Activated naive CD4-positive, alpha-beta T cell treated with anti-CD3 and anti-CD28 coated beads, Interleukin-2, amount 10 ng/mL, durations not matched to agents 7 days and 5 days (primary cell): ENCODE measurements around the gene TRAK2.

ENCODE experiments used
- CTCF ChIA-PET: fragments of 350-600 bp; sonication (Branson Sonifier 250); formaldehyde crosslinking; loops from one replicate; lab custom pipeline; 2021; ENCODE audit warnings: antibody characterized with exemption; lab: Charles Lee
- DNase-seq: peaks from one replicate; pipeline ENCODE4 v3.0.0-alpha.2; 2020
- H3K27ac Mint-ChIP-seq: one replicate; pipeline ENCODE4 v1.8.0; 2021; ENCODE audit warnings: mild to moderate bottlenecking, moderate library complexity, mixed read lengths
- H3K27me3 Mint-ChIP-seq: one replicate; pipeline ENCODE4 v1.8.0; 2021; ENCODE audit warnings: mild to moderate bottlenecking, mixed read lengths
- H3K36me3 Mint-ChIP-seq: one replicate; pipeline ENCODE4 v1.8.0; 2021; ENCODE audit warnings: mixed read lengths
- H3K4me1 Mint-ChIP-seq: one replicate; pipeline ENCODE4 v1.8.0; 2021; ENCODE audit warnings: mixed read lengths
- H3K4me3 Mint-ChIP-seq: one replicate; pipeline ENCODE4 v1.8.0; 2021; ENCODE audit warnings: mild to moderate bottlenecking, moderate library complexity, mixed read lengths
- H3K9me3 Mint-ChIP-seq: one replicate; pipeline ENCODE4 v1.8.0; 2021; ENCODE audit warnings: mixed read lengths

TRAK2 gene

DNA sequence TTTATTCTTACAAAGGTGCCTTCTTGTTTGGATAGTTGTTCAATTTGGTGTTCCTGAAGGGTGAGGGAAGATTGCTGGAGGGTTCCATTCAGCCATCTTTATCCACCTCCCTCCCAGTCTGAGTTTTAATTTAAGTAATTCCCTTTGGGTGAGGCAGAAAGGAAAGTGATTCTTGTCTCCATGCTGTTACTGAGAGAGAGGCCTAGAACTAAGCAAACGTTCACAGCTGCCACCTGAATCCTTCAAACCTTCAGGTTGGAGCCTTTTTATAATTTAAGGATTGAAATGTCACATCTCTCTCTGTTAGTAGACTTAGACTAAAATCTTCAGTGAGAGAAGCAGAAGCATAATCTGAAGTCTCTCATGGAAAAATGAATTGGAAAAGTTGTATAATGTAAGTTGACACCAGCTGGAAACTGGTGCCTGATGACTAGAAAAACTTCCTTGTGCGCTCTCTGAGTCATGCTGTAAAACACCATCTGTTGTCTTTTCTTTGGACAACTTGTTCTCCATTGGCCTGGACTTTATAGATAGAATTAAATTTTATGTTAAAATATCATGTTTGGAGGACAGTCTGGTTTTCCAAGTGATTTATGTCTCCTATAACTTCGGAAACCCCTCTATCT lies 14.9 kb upstream of the TRAK2 start:
- no peaks in the 10 kb centered on the region for H3K27me3 Mint-ChIP-seq
- H3K4me3 Mint-ChIP-seq, result no peak overlapping the region
- H3K36me3 Mint-ChIP-seq, result peaks cover 64% of the 10 kb centered on the region
- H3K9me3 Mint-ChIP-seq, result peaks cover 4% of the 10 kb centered on the region
- peaks cover 3% of the 10 kb centered on the region for H3K4me1 Mint-ChIP-seq
- DNase-seq, result no peak
- no peak overlapping the region for H3K27ac Mint-ChIP-seq
- CTCF ChIA-PET, result no interaction called here

DNA sequence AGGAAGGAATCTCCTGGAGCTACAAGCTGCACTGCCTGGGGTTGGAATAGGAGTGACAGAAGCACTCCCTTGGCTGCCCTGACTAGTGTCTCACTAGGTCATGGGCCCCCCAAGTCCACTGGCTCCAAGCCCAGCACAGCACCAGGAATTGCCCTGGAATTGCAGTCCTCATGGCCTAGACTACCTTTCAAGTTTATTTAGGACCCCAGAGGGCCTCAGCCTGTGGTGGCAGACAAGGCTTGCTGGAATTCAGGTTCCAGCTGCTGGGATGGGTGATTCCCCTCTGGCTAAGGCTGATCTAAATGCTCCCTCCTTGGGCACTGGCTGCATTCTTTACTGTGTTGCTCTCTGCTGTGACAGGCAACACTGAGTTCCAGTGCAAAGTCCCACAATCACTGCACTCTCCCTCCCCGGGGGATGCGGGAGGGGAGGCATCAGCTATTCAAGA lies 14.3 kb upstream of the TRAK2 start:
- CTCF ChIA-PET, result no interaction called here
- Mint-ChIP-seq H3K27ac (no peak overlapping the region), H3K36me3 (peaks cover 64% of the 10 kb centered on the region), H3K9me3 (peaks cover 5% of the 10 kb centered on the region), H3K4me1 (peaks cover 3% of the 10 kb centered on the region), H3K27me3 (no peaks in the 10 kb centered on the region), H3K4me3 (no peak overlapping the region)
- DNase-seq, result no peak

DNA sequence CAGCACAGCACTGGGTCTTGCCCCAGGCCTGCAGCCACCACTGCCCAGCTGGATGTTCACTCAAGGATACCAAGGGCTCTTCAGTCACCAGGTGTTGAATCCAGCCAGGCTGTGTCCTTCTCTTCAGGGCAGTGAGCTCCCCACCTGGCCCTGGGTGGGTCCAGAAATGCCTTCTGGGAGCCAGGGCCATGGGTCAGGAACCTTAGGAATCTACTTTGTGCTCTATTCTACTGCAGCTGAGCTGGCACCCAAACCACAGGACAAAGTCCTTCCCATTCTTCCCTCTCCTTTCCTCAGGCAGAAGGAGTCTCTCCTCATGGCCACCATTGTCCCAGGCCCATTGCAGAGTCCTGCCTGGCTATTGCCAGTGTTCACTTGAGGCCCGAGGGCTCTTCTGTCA lies 13.3 kb upstream of the TRAK2 start:
- peaks cover 66% of the 10 kb centered on the region for H3K36me3 Mint-ChIP-seq

DNA sequence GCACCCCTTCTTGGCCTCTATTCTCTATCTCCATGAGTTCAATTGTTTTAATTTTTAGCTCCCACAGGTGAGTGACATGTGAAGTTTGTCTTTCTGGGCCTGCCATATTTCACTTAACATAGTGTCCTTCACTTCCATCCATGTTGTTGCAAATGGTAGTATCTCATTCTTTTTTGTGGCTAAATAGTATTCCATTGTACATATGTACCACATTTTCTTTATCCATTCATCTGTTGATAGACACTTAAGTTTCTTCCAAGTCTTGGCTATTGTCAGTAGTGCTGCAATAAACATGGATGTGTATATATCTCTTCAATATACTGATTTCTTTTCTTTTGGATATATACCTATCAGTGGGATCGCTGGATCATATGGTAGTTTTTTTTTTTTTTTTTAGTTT lies 9.3 kb upstream of the TRAK2 start:
- H3K27ac Mint-ChIP-seq, result no peak overlapping the region
- DNase-seq, result no peak
- no peak overlapping the region for H3K4me3 Mint-ChIP-seq
- H3K27me3 Mint-ChIP-seq, result no peaks in the 10 kb centered on the region
- peaks cover 8% of the 10 kb centered on the region for H3K9me3 Mint-ChIP-seq
- H3K4me1 Mint-ChIP-seq, result peaks cover 3% of the 10 kb centered on the region
- H3K36me3 Mint-ChIP-seq, result peaks cover 58% of the 10 kb centered on the region
- CTCF ChIA-PET, result no interaction called here

More for the DNA sequence above, 13.3 kb upstream of the TRAK2 start:
- DNase-seq, result no peak
- Mint-ChIP-seq H3K4me1 (peaks cover 3% of the 10 kb centered on the region), H3K27ac (no peak overlapping the region), H3K27me3 (no peaks in the 10 kb centered on the region), H3K4me3 (no peak overlapping the region), H3K9me3 (peaks cover 8% of the 10 kb centered on the region)
- CTCF ChIA-PET, result no interaction called here

DNA sequence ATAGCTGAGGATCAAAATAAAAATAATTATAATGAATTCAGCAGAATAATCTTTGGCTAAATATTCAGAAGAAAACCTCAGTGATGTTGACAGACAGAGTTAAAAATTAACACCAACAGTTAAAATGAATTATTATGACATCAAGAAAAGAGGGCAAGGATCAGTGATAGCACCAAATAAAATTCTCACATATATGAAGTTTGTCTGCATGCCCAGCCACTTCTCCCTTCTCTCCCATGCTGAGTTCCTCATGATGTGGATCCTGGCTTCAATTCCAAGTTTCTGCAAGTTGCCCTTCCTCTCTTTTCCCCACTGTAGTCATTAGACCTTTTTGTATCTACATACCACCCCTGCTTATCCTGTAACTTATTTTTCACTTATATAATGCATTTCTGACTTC lies 7.1 kb upstream of the TRAK2 start:
- no peak overlapping the region for H3K27ac Mint-ChIP-seq
- CTCF ChIA-PET, result interaction anchor here (0.8 kb wide), 1 partner anchor 12 kb away, joined by 3 read pairs; no protein-coding TSS in a partner anchor
- H3K36me3 Mint-ChIP-seq, result peaks cover 49% of the 10 kb centered on the region
- no peak for DNase-seq
- no peaks in the 10 kb centered on the region for H3K27me3 Mint-ChIP-seq
- no peak overlapping the region for H3K4me3 Mint-ChIP-seq
- H3K4me1 Mint-ChIP-seq, result peaks cover 10% of the 10 kb centered on the region
- H3K9me3 Mint-ChIP-seq, result peaks cover 8% of the 10 kb centered on the region

DNA sequence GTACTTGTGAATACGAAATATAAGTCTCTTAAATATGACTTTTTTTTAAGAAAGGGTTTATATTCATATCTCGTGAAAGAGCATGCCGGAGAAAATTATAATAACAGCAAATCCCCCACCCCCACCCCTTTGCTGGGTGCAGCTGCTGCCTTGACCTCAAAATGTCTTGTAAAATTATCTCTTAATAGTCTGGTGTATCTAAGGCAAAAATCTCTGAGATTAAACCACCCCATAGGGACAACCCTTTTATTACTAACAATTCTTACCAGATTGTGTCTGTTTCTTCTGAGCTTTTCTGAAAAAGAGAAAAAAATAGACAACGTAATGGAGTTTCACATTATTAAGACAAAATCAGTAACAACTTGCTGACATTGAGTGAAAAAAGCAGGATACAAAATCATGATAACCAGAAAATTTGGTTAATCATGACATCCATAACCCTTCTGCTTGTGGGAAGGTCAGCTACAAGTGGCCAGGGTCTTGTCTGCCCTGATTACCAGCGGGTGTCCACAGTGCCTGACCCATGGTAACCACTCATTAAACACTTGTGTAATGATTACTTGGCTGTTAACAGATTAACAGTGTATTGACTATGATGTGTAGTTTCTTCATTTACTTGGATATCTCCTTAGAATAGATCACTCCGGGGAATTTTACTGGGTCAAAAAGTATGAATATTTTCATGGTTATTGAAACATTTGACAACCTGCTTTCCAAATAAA lies 1.8 kb upstream of the TRAK2 start:
- Mint-ChIP-seq H3K27me3 (no peaks in the 10 kb centered on the region), H3K4me3 (peak overlapping the region; percentile 89), H3K4me1 (peaks cover 39% of the 10 kb centered on the region), H3K27ac (no peak overlapping the region), H3K36me3 (peaks cover 27% of the 10 kb centered on the region), H3K9me3 (no peaks in the 10 kb centered on the region)
- no peak for DNase-seq
- CTCF ChIA-PET, result no interaction called here

DNA sequence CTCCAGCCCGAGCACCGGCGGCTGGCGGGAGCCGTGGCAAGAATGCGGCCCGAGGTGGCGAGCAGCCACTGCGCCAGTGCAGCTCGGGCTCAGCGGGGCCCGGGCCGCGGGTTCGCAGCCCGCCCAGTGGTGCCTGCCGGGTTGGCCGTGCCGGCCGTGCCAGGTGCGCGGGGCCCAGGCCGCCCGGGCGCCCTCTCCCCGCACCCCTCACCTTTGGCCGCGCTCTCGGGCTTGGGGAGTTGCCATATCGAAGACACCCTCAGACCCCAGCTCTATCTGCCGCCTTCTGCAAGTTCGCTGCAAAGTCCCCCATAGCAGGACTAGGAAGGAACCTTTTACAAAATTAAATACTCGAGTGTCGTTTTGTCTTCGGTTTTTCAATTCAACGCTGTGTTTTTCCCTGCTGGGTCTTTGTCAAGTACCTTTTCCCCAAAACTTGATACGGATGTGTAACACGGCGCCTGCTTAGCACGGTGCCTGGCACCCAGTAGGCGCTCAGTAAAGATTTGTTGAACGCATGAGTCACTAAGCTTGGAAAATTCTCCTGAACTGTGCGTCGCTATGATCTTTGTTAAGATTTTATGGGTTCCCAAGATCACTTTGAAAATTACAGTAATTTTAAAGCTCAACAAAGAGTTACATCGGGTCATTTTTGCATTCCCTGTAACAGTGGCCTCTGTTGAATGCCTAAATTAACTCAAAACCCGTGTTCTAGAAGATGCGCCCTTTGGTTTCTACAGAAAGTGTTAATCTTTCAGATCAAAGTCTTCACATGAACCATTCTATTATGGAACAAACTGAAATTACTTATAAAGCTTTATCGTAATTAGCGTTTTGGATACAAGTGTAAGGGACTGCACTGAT lies 1.0 kb upstream of the TRAK2 start:
- CTCF ChIA-PET, result interaction anchor here (1.0 to 1.2 kb wide), 2 partner anchors 19 to 38 kb away, joined by 3 read pairs; no protein-coding TSS in a partner anchor
- H3K4me3 Mint-ChIP-seq, result peak overlapping the region; percentile 89
- no peaks in the 10 kb centered on the region for H3K9me3 Mint-ChIP-seq
- H3K27ac Mint-ChIP-seq, result peak overlapping the region; percentile 89
- peaks cover 47% of the 10 kb centered on the region for H3K4me1 Mint-ChIP-seq
- no peak for DNase-seq
- H3K27me3 Mint-ChIP-seq, result no peaks in the 10 kb centered on the region
- H3K36me3 Mint-ChIP-seq, result peaks cover 27% of the 10 kb centered on the region

DNA sequence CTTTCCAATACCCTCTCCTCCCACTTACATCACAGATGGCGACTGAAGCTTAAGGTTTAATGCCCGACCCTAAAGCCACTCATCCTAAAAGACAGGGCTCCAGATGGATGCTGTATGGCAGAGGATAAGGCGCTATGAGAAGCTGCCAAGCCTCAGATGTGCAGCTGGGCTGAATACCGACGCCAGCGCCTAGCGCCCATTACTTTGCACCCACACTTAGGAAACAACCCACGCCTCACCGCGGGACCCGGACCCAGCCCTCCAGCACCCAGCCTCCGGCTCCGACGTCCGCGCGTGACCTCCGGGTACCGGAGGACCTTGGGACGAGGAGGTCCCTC lies 335 bp downstream of the TRAK2 start:
- CTCF ChIA-PET, result interaction anchor here (0.5 to 1.2 kb wide), 2 partner anchors 37 to 196 kb away, joined by 3 read pairs; no protein-coding TSS in a partner anchor
- no peak for DNase-seq
- Mint-ChIP-seq H3K4me3 (peak overlapping the region; percentile 94), H3K36me3 (peaks cover 38% of the 10 kb centered on the region), H3K4me1 (peaks cover 61% of the 10 kb centered on the region), H3K27ac (peak overlapping the region; percentile 98), H3K9me3 (no peaks in the 10 kb centered on the region), H3K27me3 (no peaks in the 10 kb centered on the region)

DNA sequence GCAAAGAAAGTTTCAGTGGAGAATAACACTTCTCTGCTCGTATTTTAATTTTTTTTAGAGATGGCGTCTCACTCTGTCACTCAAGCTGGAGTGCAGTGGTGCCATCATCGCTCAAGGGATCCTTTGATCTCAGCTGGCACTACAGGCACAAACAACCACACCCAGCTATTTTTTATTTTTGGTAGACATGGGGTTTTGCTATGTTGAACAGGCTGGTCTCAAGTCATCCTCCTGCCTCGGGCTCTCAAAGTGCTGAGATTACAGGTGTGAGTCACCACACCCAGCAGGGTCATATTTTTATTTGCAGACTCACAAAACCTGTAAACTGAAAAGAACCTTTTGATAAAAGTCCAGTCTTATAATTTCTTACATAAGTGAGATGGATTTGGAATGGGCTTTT lies 2.6 kb downstream of the TRAK2 start:
- H3K9me3 Mint-ChIP-seq, result no peaks in the 10 kb centered on the region
- peak; percentile 60 for DNase-seq
- H3K36me3 Mint-ChIP-seq, result peaks cover 38% of the 10 kb centered on the region
- H3K27ac Mint-ChIP-seq, result peak overlapping the region; percentile 70
- H3K27me3 Mint-ChIP-seq, result no peaks in the 10 kb centered on the region
- peaks cover 65% of the 10 kb centered on the region for H3K4me1 Mint-ChIP-seq
- CTCF ChIA-PET, result interaction anchor here (0.6 kb wide), 1 partner anchor 48 kb away, joined by 3 read pairs; no protein-coding TSS in a partner anchor
- H3K4me3 Mint-ChIP-seq, result peak overlapping the region; percentile 46

DNA sequence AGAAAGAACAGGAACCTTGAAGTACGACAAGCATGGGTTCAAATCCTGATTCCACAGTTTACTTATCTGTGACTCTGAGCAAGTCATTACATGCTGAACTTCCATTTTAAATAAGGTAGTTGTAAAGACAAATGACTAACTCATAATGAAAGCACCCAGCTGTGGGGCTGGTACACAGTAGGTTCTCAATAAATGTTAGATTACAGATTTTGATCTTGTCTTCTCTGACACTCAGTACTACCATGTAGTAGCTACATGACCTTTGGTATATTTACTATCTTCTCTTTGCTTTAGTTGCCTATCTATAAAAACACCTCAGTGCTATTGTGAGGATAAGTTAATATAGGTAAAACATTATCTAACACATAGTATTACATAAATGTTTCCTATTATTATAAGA lies 3.2 kb downstream of the TRAK2 start:
- H3K4me3 Mint-ChIP-seq, result peak overlapping the region; percentile 68
- no peak for DNase-seq

DNA sequence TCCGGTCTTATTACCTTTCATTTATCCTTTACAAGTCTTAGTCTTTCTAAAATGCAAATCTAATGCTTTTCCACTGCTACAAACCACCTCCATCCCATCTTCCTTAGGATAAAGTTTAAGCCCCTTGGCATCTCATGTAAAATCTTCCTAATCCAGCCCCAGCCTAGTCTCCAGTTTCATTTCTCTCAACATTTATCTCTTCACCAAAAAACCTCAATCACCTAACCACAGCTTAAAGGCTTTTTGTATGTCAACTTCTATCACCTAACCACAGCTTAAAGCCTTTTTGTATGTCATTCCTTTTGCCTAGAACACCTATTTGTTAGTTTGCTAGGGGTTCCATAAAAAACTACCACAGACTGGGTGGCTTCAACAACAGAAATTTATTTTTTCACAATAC lies 4.2 kb downstream of the TRAK2 start:
- CTCF ChIA-PET, result interaction anchor here (0.8 to 1.7 kb wide), 5 partner anchors 11 to 214 kb away, joined by 3 to 6 read pairs (median 3); no protein-coding TSS in a partner anchor
- no peaks in the 10 kb centered on the region for H3K27me3 Mint-ChIP-seq
- H3K4me1 Mint-ChIP-seq, result peaks cover 50% of the 10 kb centered on the region
- peak overlapping the region; percentile 68 for H3K4me3 Mint-ChIP-seq
- no peaks in the 10 kb centered on the region for H3K9me3 Mint-ChIP-seq
- no peak for DNase-seq
- H3K36me3 Mint-ChIP-seq, result peaks cover 35% of the 10 kb centered on the region
- H3K27ac Mint-ChIP-seq, result peak overlapping the region; percentile 70

More for the DNA sequence above, 3.2 kb downstream of the TRAK2 start:
- CTCF ChIA-PET, result interaction anchor here (0.6 kb wide), 1 partner anchor 48 kb away, joined by 3 read pairs; no protein-coding TSS in a partner anchor
- H3K36me3 Mint-ChIP-seq, result peaks cover 35% of the 10 kb centered on the region
- peak overlapping the region; percentile 70 for H3K27ac Mint-ChIP-seq
- no peaks in the 10 kb centered on the region for H3K9me3 Mint-ChIP-seq
- peaks cover 58% of the 10 kb centered on the region for H3K4me1 Mint-ChIP-seq
- H3K27me3 Mint-ChIP-seq, result no peaks in the 10 kb centered on the region

DNA sequence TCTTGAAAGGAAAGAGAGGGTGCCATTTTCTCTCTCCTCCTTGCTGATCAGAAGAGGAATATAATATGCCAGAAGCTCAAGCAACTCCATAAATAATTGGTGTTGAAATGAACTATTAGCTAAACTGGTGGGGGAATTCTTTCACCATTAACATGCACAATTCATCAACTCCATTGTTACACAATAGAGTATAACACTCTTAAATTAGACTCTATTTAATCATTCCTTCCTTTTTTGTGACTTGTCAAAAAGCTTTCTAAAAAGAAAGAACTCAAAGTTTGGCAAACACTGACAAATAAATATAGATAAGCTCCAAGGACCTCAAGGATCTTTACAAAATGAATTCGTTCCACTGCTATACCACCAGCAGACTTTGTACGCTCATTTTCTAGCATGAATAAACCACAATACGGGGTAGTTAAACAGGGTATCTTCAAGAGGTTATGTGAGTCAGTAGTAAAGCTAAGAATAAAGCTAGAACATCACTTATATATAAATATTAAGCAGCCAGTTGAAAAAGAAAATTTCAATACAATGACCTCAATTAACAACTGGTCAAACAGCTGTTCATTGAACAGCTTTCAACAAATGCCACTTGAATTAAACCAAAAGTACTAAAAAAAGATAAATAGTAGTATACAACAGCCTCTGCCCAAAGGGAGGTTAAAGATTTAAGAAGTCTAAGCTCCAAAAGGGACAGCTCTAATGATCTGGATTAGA lies 6.4 kb downstream of the TRAK2 start:
- no peak overlapping the region for H3K27ac Mint-ChIP-seq
- DNase-seq, result no peak
- H3K4me1 Mint-ChIP-seq, result peaks cover 50% of the 10 kb centered on the region
- no peak overlapping the region for H3K4me3 Mint-ChIP-seq
- no peaks in the 10 kb centered on the region for H3K27me3 Mint-ChIP-seq
- H3K36me3 Mint-ChIP-seq, result peaks cover 36% of the 10 kb centered on the region
- CTCF ChIA-PET, result interaction anchor here (0.7 to 0.8 kb wide), 3 partner anchors 9 to 82 kb away, joined by 3 read pairs; no protein-coding TSS in a partner anchor
- no peaks in the 10 kb centered on the region for H3K9me3 Mint-ChIP-seq

DNA sequence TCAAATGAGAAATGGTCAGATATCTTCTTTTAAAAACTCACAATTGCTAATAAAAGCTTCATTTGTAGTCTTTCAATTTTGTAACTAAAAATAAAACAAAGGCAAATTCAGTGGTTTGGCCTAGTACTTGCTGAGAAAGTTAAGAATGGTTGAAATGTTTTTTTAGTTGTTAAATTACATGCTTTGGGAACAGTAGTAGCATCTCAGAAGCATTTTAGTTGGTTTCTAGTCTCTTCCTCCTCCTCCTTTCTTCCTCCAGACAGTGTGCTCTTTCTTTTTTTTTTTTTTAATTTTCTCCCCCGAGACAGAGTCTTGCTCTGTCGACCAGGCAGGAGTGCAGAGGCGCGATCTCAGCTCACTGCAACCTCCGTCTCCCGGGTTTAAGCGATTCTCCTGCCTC lies 9.8 kb downstream of the TRAK2 start:
- H3K27me3 Mint-ChIP-seq, result no peaks in the 10 kb centered on the region
- DNase-seq, result no peak
- peaks cover 29% of the 10 kb centered on the region for H3K4me1 Mint-ChIP-seq
- no peak overlapping the region for H3K27ac Mint-ChIP-seq
- no peaks in the 10 kb centered on the region for H3K9me3 Mint-ChIP-seq
- peaks cover 37% of the 10 kb centered on the region for H3K36me3 Mint-ChIP-seq
- CTCF ChIA-PET, result no interaction called here
- H3K4me3 Mint-ChIP-seq, result no peak overlapping the region
